ENCODE measurements around the gene TYW1B. TPM values are rescaled to one million over a fixed set of nuclear protein-coding genes. Genes with fewer than 3 reads are reported as not detected.
"Not testable (repeated sequence)": the region's sequence is repeated elsewhere in the genome, so short reads cannot be mapped to it uniquely, and the experiment has no call there.

Gene TYW1B
- total RNA-seq, 1 experiment from 2014 or later = 0.78 TPM

DNA sequence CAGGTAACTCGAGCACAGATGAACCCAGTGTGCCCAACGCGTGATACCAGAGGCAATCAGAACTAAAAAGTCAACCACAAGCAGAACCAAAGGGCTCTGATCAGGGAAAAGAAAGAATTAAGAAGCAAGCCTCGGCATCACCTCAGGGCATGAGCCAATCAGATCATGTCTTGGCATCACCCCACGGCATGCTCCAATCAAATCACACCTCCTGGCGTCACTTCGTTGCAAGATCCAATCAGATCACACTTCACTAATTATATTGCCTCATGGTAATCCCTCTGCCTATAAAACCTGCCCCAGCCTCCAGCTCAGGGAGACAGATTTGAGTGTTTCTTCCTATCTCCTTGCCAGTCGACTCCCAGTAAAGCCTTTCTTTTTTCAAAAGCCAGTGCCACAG, 46.8 kb downstream of the TYW1B start:
- in situ Hi-C loops (cut with HindIII; ENCODE audit: low pct_unique_long_range_greater_than_20kb, low sequenced_read_pairs) = no loop called here
- DNase-seq (ENCODE audit: low read depth) = no peak

DNA sequence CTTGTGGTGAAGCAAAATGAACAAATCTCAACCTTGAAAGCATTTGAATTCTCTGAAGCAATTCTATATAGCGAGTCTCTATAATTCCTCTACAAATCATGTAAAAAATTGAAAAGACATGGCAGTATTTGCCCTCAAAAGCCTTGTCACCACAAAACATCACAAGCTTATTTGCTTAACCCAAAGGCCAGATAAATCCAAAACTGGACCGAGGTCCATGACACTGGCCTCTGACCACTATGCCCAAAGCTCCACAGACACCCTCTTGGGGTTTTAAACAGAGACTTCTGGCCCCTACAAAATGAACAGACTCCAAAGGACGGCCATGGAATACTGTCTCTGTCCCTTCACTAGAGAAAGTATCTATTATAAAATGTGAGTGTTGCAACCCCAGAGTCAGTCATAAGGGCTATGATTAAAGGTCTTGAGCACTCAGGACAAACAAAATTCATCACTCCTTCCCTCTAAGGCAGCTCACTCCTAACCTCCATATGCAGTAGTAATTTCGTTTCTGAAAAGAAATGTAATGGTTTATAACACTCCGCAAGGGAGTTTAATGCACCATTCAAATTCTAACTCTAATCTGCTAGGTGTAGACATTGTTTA, 47.6 kb downstream of the TYW1B start:
- in situ Hi-C loops (cut with HindIII; ENCODE audit: low pct_unique_long_range_greater_than_20kb, low sequenced_read_pairs); DNase-seq (ENCODE audit: low read depth): not testable (repeated sequence)

DNA sequence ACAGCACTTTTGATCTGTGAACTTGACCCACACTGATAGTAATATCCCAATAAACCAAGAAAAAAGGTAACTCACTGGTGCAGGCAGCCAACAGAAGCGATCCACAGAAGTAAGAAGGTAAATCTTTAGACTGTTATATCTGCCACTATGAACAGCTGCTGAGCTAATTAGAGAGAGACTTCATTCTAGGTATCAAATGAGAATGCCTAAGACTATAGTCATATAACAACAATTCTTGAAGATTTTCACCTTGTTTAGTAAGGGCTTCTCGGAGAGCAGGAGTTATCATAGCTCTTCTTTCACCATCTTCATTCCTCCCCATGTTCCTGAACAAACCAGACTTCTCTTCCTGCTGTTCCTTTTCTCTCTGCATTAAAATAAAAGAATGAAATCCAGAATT, 50.8 kb downstream of the TYW1B start:
- in situ Hi-C loops (cut with HindIII; ENCODE audit: low pct_unique_long_range_greater_than_20kb, low sequenced_read_pairs); DNase-seq (ENCODE audit: low read depth): not testable (repeated sequence)

DNA sequence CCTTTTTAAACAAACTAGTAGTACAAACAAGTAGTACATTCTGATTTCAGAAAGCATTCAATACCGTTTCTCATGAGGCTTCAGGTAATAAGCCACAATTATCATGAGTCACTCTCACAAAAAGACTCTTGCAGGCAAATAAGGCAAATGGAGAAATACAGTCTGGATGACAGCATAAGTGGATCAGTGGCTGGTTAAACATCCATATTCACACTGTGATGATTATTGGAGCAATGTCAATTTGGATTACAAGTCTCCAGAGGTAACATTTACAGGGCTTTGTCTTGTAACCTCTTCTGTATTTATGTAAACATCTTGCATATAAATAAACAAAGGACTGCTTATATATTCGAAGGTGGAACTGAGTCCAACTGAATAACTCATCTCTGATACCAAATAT, 55.4 kb downstream of the TYW1B start:
- in situ Hi-C loops (cut with HindIII; ENCODE audit: low pct_unique_long_range_greater_than_20kb, low sequenced_read_pairs) = not testable (repeated sequence)

GRCh38 chr7:72766994-72767393, 61.0 kb downstream of the TYW1B start:
- in situ Hi-C loops (cut with HindIII; ENCODE audit: low pct_unique_long_range_greater_than_20kb, low sequenced_read_pairs); DNase-seq (ENCODE audit: low read depth): not testable (repeated sequence)

More for the DNA sequence above, 55.4 kb downstream of the TYW1B start:
- not testable (repeated sequence) for DNase-seq (ENCODE audit: low read depth)

DNA sequence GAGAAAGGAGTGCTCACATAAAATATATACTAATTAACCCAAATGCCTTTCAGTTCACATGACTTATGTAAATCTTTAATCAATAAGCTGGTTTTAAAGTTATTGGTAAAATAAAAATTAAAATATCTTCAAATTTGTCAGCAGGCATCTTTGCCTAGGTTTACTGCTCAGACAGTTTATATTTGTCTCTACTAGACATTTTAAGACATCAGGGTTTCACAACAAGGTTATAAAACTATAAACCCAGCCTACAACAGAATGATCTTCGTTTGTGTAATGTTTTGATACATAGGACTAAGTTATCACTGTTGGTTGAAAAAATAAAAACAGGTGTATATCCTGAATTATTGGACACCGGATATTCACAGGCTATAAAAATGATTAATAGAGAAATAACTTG, 67.4 kb downstream of the TYW1B start:
- in situ Hi-C loops (cut with HindIII; ENCODE audit: low pct_unique_long_range_greater_than_20kb, low sequenced_read_pairs) = no loop called here
- no peak for DNase-seq (ENCODE audit: low read depth)

- in situ Hi-C loops (cut with HindIII; ENCODE audit: low pct_unique_long_range_greater_than_20kb, low sequenced_read_pairs) = no loop called here
- DNase-seq (ENCODE audit: low read depth) = no peak
Observed at GRCh38 chr7:72754312-72754711, 73.7 kb downstream of the TYW1B start.

- in situ Hi-C loops (cut with HindIII; ENCODE audit: low pct_unique_long_range_greater_than_20kb, low sequenced_read_pairs) = no loop called here
- no peak for DNase-seq (ENCODE audit: low read depth)
Observed at GRCh38 chr7:72753781-72754180, 74.2 kb downstream of the TYW1B start.

DNA sequence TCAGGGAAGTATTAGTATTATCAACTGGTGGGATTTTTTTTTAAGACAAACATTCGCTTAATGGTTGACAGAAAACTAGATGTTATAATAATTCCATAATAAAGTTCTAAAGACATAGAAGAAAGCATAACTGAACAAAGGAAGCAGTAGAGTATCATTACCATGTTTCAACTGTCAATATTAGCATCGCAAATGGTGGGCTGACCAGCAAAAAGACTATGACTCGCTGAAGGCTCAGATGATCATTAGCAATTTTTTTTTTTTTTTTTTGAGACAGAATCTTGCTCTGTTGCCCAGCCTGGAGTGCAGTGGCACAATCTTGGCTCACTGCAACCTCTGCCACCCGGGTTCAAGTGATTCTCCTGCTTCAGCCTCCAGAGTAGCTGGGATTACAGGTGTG, 74.8 kb downstream of the TYW1B start:
- in situ Hi-C loops (cut with HindIII; ENCODE audit: low pct_unique_long_range_greater_than_20kb, low sequenced_read_pairs); DNase-seq (ENCODE audit: low read depth): not testable (repeated sequence)

DNA sequence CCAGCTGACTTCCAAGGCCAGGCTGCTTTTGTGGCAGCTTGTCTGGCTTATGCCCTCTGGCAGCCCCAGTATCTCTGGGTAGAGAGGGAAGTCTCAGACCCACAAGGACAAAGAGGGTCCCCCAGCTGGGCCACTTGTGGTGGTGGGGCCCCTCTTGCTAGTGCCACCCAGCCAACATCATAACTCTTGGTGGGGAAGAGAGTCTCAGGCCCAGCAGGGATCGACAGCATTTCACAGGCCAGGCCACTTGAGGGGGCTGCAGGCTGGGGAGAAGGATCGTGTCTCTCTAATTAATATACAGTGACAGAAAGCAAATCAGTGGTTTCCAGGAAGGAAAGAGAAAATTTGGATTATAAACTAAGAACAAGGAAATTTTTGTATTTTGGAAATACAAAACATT, 76.0 kb downstream of the TYW1B start:
- in situ Hi-C loops (cut with HindIII; ENCODE audit: low pct_unique_long_range_greater_than_20kb, low sequenced_read_pairs) = no loop called here

DNA sequence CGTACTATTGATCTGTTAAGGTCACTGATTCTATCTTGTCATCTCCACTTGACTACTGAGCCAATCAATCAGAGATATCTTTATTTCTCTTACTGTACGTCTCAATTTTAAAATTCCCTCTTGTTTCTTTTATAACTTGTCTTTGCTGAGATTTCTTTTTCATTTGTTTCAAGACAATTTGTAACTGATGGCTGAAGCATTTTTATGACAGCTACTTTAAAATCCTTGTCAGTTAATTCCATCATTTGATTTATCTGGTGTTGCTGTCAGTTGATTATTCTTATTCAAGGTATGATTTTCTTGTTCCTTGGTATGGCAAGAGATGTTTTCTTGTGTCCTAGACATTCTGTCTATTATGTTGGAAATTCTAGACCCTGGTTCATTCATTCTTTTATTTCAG, 76.6 kb downstream of the TYW1B start:
- in situ Hi-C loops (cut with HindIII; ENCODE audit: low pct_unique_long_range_greater_than_20kb, low sequenced_read_pairs) = no loop called here

More for the DNA sequence above, 76.0 kb downstream of the TYW1B start:
- DNase-seq (ENCODE audit: low read depth) = no peak

GRCh38 chr7:72748649-72749048, 79.4 kb downstream of the TYW1B start:
- in situ Hi-C loops (cut with HindIII; ENCODE audit: low pct_unique_long_range_greater_than_20kb, low sequenced_read_pairs); DNase-seq (ENCODE audit: low read depth): not testable (repeated sequence)

More for the DNA sequence above, 76.6 kb downstream of the TYW1B start:
- no peak for DNase-seq (ENCODE audit: low read depth)

GRCh38 chr7:72744244-72744926, 83.6 kb downstream of the TYW1B start:
- in situ Hi-C loops (cut with HindIII; ENCODE audit: low pct_unique_long_range_greater_than_20kb, low sequenced_read_pairs); DNase-seq (ENCODE audit: low read depth): not testable (repeated sequence)

DNA sequence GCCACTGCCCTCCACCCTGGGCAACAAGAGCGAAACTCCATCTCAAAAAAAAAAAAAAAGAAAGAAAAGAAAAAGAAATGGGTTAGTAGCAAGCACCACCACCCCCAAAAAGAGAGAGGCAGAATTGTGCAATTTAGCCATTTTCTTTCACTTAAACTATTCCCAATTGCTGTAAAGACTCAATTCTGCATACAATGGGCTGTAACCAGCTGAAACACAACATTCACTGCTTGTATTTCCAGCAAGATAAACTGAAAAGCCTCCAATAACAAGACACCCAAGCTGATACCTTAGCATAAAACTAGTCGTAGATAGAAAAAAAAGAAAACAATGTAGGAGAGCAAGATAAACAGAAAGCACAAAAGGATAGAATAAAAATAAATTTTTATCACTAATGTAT, 84.2 kb downstream of the TYW1B start:
- DNase-seq (ENCODE audit: low read depth); in situ Hi-C loops (cut with HindIII; ENCODE audit: low pct_unique_long_range_greater_than_20kb, low sequenced_read_pairs): not testable (repeated sequence)

- in situ Hi-C loops (cut with HindIII; ENCODE audit: low pct_unique_long_range_greater_than_20kb, low sequenced_read_pairs); DNase-seq (ENCODE audit: low read depth): not testable (repeated sequence)
Observed at GRCh38 chr7:72739716-72740115, 88.3 kb downstream of the TYW1B start.

DNA sequence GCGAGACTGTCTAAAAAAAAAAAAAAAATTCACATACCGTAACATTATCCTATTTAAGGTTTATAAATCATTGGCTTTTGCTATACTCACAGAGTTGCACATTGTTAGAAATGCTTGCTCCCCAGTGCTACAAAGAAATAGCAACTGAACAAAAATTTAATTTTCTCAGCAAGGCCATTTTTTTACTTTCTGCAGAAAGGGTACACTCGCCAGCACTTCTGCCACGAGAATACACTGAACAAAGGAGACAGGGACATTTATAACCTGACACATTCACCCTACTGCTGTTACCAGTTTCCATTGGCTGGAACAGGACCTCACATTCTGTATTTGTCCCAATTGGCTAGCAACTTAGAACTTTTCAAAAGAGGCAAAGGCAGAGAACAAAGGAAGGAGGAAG, 92.1 kb downstream of the TYW1B start:
- DNase-seq (ENCODE audit: low read depth); in situ Hi-C loops (cut with HindIII; ENCODE audit: low pct_unique_long_range_greater_than_20kb, low sequenced_read_pairs): not testable (repeated sequence)

- in situ Hi-C loops (cut with HindIII; ENCODE audit: low pct_unique_long_range_greater_than_20kb, low sequenced_read_pairs); DNase-seq (ENCODE audit: low read depth): not testable (repeated sequence)
Observed at GRCh38 chr7:72730815-72731214, 97.2 kb downstream of the TYW1B start.

DNA sequence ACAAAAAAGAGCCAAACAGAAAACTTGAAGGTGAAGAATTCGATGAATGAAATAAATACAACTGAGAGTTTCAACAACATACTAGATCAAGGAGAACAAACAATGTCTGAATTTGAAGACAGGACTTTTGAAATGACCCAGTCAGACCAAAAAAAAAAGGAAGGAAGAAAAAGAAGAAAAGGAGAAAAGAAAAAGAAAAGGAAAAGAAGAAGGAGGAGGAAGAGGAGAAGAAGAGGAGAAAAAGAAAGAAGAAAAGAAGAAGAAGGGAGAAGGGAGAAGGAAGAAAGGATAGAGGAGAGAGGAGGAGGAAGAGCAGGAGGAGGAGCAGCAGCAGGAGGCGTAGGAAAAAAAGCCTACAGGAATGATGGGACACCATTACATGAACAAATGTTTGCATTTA, 97.6 kb downstream of the TYW1B start:
- DNase-seq (ENCODE audit: low read depth); in situ Hi-C loops (cut with HindIII; ENCODE audit: low pct_unique_long_range_greater_than_20kb, low sequenced_read_pairs): not testable (repeated sequence)

DNA sequence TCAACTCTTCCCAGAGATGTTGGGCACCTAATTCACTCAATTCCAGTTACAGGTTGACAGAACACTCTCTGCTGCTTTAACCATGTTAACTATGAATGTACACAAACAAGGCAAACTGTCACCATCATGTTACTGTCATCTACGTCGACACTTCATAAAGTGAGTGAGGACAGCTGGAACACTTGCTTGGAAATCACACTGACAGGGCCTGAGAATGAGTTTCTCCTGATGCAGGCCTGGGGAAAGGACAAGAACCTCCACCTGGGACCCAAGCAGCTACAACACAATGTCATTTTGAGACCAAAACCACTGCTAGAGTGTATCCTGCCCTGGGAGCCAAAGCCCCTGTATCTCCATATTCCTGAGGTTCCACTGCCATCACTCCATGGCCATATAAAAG, 98.9 kb downstream of the TYW1B start:
- in situ Hi-C loops (cut with HindIII; ENCODE audit: low pct_unique_long_range_greater_than_20kb, low sequenced_read_pairs) = not testable (repeated sequence)

DNA sequence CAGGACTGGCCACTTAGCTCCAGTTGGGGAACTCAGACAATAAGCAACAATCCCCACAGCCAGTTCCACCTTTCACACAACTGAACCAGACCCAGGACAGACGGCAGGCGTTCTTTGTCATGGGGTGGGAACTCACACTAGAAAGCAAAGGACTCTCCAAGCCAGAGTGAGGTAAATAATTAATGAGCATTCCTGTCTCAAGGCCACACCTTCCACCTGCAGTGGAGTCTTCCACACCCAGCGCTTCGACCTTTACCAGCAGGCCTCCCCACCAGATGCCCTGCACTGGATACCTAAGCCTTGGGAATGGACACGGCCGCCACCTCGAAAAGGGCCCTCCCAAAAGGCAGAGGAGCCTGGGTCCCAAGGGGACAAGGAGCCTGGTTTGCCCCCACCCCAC, 105.3 kb downstream of the TYW1B start:
- in situ Hi-C loops (cut with HindIII; ENCODE audit: low pct_unique_long_range_greater_than_20kb, low sequenced_read_pairs); DNase-seq (ENCODE audit: low read depth): not testable (repeated sequence)

More for the DNA sequence above, 98.9 kb downstream of the TYW1B start:
- not testable (repeated sequence) for DNase-seq (ENCODE audit: low read depth)

Measured in Caki2 (cell line).